H1 (cell line): ENCODE results near the gene DAGLA. TPM values are rescaled to one million over a fixed set of nuclear protein-coding genes. Genes with fewer than 3 reads are reported as not detected.

Experiments
- CTCF ChIA-PET: fragments of 300-600 bp; sonication (Branson Sonifier 250); formaldehyde crosslinking; loops from one replicate; lab custom pipeline; 2021; ENCODE audit not compliant: partially characterized antibody; lab: Charles Lee
- POLR2A ChIA-PET: fragments of 300-600 bp; sonication (Branson Sonifier 250); formaldehyde crosslinking; loops from one replicate; lab custom pipeline; 2021; ENCODE audit warnings: inconsistent platforms; ENCODE audit not compliant: partially characterized antibody; lab: Charles Lee
- DNase-seq, 2 experiments: peaks; one replicate each; pipeline versions ENCODE4 v3.0.0 to v3.0.0-alpha.2; 2010 to 2022; ENCODE audit warnings: low spot score in 2 of 2, low read depth in 1 of 2, mixed read lengths in 1 of 2
- FAIRE-seq: peaks from 2 replicates; lab custom pipeline; 2011; peaks lifted over from hg19 to GRCh38; lab: Jason Lieb, UNC
- H2AFZ ChIP-seq: 2 replicates; pipeline ENCODE4 v1.8.1; 2012; ENCODE audit warnings: low read length, inconsistent platforms
- H2AK5ac ChIP-seq: 2 replicates; pipeline ENCODE4 v1.6.1; 2013; ENCODE audit warnings: low read depth, low read length
- H2BK120ac ChIP-seq: replicated peaks from 2 replicates; pipeline ENCODE3; 2013; ENCODE audit warnings: low read depth, low read length, inconsistent platforms
- H2BK12ac ChIP-seq: 2 replicates; pipeline ENCODE4 v1.6.1; 2013; ENCODE audit warnings: low read depth, low read length
- H2BK15ac ChIP-seq: 2 replicates; pipeline ENCODE4 v1.6.1; 2013; ENCODE audit warnings: low read length
- H2BK20ac ChIP-seq: 2 replicates; pipeline ENCODE4 v1.6.1; 2013; ENCODE audit warnings: low read length
- H2BK5ac ChIP-seq: 2 replicates; pipeline ENCODE4 v1.6.1; 2013; ENCODE audit warnings: low read depth, low read length
- H3K14ac ChIP-seq: 2 replicates; pipeline ENCODE4 v1.6.1; 2013; ENCODE audit warnings: inconsistent platforms; ENCODE audit not compliant: insufficient read length
- H3K18ac ChIP-seq: 2 replicates; pipeline ENCODE4 v1.6.1; 2013; ENCODE audit warnings: low read length; ENCODE audit errors: extremely low read depth
- H3K23ac ChIP-seq: 2 replicates; pipeline ENCODE4 v1.6.1; 2013; ENCODE audit warnings: inconsistent platforms; ENCODE audit not compliant: insufficient read length
- H3K23me2 ChIP-seq: 2 replicates; pipeline ENCODE4 v1.6.1; 2013; ENCODE audit warnings: low read depth, low read length
- H3K27ac ChIP-seq: 2 replicates; pipeline ENCODE4 v1.6.1; 2011; ENCODE audit warnings: low read depth, low read length, inconsistent platforms
- H3K27me3 ChIP-seq, 4 experiments: replicated peaks in 1 of 4; 1 replicate in 1 of 4; 2 replicates in 3 of 4; pipeline versions ENCODE4 v1.6.1 to v1.8.1; 2011 to 2013; ENCODE audit warnings: low read length in 3 of 4, mild to moderate bottlenecking in 3 of 4, inconsistent platforms in 2 of 4, mixed read lengths in 2 of 4, moderate library complexity in 1 of 4; ENCODE audit not compliant: control insufficient read depth in 3 of 4, insufficient read depth in 3 of 4; ENCODE audit errors: extremely low read depth in 1 of 4
- H3K36me3 ChIP-seq, 4 experiments: 2 replicates each; pipeline versions ENCODE4 v1.6.1 to v1.8.1; 2011 to 2013; ENCODE audit warnings: mild to moderate bottlenecking in 4 of 4, low read length in 3 of 4, moderate library complexity in 2 of 4, control low read depth in 1 of 4, inconsistent platforms in 1 of 4; ENCODE audit not compliant: insufficient read depth in 4 of 4, control insufficient read depth in 2 of 4
- H3K4ac ChIP-seq: replicated peaks from 2 replicates; pipeline ENCODE3; 2013; ENCODE audit warnings: low read length, low read depth, mixed read lengths, inconsistent platforms; ENCODE audit not compliant: insufficient read length
- H3K4me1 ChIP-seq, 4 experiments: replicated peaks in 1 of 4; 1 replicate in 1 of 4; 2 replicates in 3 of 4; pipeline versions ENCODE4 v1.6.1 to v1.8.1; 2011 to 2013; ENCODE audit warnings: low read length in 3 of 4, inconsistent platforms in 2 of 4, mixed read lengths in 1 of 4; ENCODE audit not compliant: insufficient read depth in 4 of 4, control insufficient read depth in 3 of 4
- H3K4me2 ChIP-seq, 2 experiments: 2 replicates each; pipeline versions ENCODE4 v1.6.1 to v1.8.1; 2011 to 2013; ENCODE audit warnings: low read depth in 2 of 2, low read length in 2 of 2, control low read depth in 1 of 2, inconsistent platforms in 1 of 2, mild to moderate bottlenecking in 1 of 2; ENCODE audit not compliant: insufficient read depth in 1 of 2
- H3K4me3 ChIP-seq, 4 experiments: fragments of 200-600, 300-600 bp in 1 of 4; sonication (generic), shearing (Covaris generic), sonication (Bioruptor Twin) in 1 of 4; 2 replicates each; pipeline versions ENCODE4 v1.5.1 to v1.8.1; 2011 to 2016; ENCODE audit warnings: low read length in 4 of 4, low read depth in 3 of 4, control low read depth in 2 of 4, inconsistent platforms in 2 of 4, mild to moderate bottlenecking in 2 of 4, mixed read lengths in 1 of 4, moderate library complexity in 1 of 4; ENCODE audit not compliant: insufficient read depth in 2 of 4; ENCODE audit errors: extremely low read depth in 1 of 4
- H3K56ac ChIP-seq: replicated peaks from 2 replicates; pipeline ENCODE3; 2013; ENCODE audit warnings: low read depth, mild to moderate bottlenecking, mixed read lengths, low read length, inconsistent platforms; ENCODE audit not compliant: insufficient read length
- H3K79me1 ChIP-seq: 2 replicates; pipeline ENCODE4 v1.6.1; 2013; ENCODE audit warnings: low read depth, low read length, control low read depth
- H3K79me2 ChIP-seq, 2 experiments: 2 replicates each; pipeline versions ENCODE4 v1.6.1 to v1.8.1; 2012 to 2013; ENCODE audit warnings: low read length in 2 of 2, mild to moderate bottlenecking in 2 of 2, inconsistent platforms in 1 of 2; ENCODE audit not compliant: insufficient read depth in 2 of 2, control insufficient read depth in 1 of 2
- H3K9ac ChIP-seq, 4 experiments: replicated peaks in 1 of 4; 1 replicate in 1 of 4; 2 replicates in 3 of 4; pipeline versions ENCODE4 v1.6.1 to v1.8.1; 2011 to 2013; ENCODE audit warnings: low read depth in 3 of 4, low read length in 3 of 4, control low read depth in 2 of 4, mild to moderate bottlenecking in 2 of 4, moderate library complexity in 2 of 4, inconsistent platforms in 1 of 4; ENCODE audit errors: extremely low read depth in 1 of 4
- H3K9me3 ChIP-seq, 2 experiments: 2 replicates each; pipeline versions ENCODE4 v1.6.1 to v1.8.1; 2012 to 2013; ENCODE audit warnings: mild to moderate bottlenecking in 2 of 2, moderate library complexity in 2 of 2, control low read depth in 1 of 2, inconsistent platforms in 1 of 2, low read depth in 1 of 2, low read length in 1 of 2, mixed read lengths in 1 of 2; ENCODE audit not compliant: insufficient read depth in 2 of 2
- H4K20me1 ChIP-seq, 2 experiments: replicated peaks in 1 of 2; 2 replicates each; pipeline versions ENCODE3 to v1.8.1; 2011 to 2013; ENCODE audit warnings: inconsistent platforms in 2 of 2, low read length in 2 of 2, mild to moderate bottlenecking in 1 of 2; ENCODE audit not compliant: insufficient read depth in 2 of 2, control insufficient read depth in 1 of 2
- H4K5ac ChIP-seq: 2 replicates; pipeline ENCODE4 v1.6.1; 2013; ENCODE audit warnings: low read length, low read depth, mixed read lengths, inconsistent platforms; ENCODE audit not compliant: insufficient read length
- H4K8ac ChIP-seq: 2 replicates; pipeline ENCODE4 v1.8.0; 2013; ENCODE audit warnings: mild to moderate bottlenecking, moderate library complexity, low read length, inconsistent platforms; ENCODE audit not compliant: insufficient read depth; ENCODE audit errors: extremely low read depth
- H4K91ac ChIP-seq: replicated peaks from 2 replicates; pipeline ENCODE3; 2013; ENCODE audit warnings: low read length, mixed read lengths, inconsistent platforms; ENCODE audit not compliant: insufficient read length
- ATF2 ChIP-seq: IDR thresholded peaks from 2 replicates; pipeline ENCODE4 v1.6.1; 2012; ENCODE audit warnings: low read length, inconsistent platforms
- CBX5 ChIP-seq: fragments of 300-800, 300-1000 bp; sonication (generic); IDR thresholded peaks from 2 replicates; pipeline ENCODE4 v1.7.1; 2016; ENCODE audit warnings: antibody characterized with exemption, low read length, low read depth
- CBX8 ChIP-seq: fragments of 300-800, 300-1000 bp; sonication (generic); IDR thresholded peaks from 2 replicates; pipeline ENCODE4 v1.7.1; 2016; ENCODE audit warnings: low read depth, low read length, borderline replicate concordance
- FOSL1 ChIP-seq: IDR thresholded peaks from 2 replicates; pipeline ENCODE4 v1.6.1; 2011; ENCODE audit warnings: mild to moderate bottlenecking, low read depth, low read length, moderate library complexity; ENCODE audit not compliant: insufficient read depth
- GTF2F1 ChIP-seq: IDR thresholded peaks from 2 replicates; pipeline ENCODE4 v1.6.1; 2012; ENCODE audit warnings: low read depth, low read length, improper control_type of control experiment, borderline replicate concordance
- JUND ChIP-seq: IDR thresholded peaks from 2 replicates; pipeline ENCODE4 v1.6.1; 2011; ENCODE audit warnings: mild to moderate bottlenecking, improper control_type of control experiment, low read length
- KDM1A ChIP-seq: fragments of 200-600, 300-600 bp; sonication (generic); IDR thresholded peaks from 2 replicates; pipeline ENCODE4 v1.7.1; 2016; ENCODE audit warnings: mild to moderate bottlenecking, low read length, borderline replicate concordance
- POLR2A ChIP-seq, 2 experiments: IDR thresholded peaks; 1 replicate in 1 of 2; 2 replicates in 1 of 2; pipeline ENCODE4 v1.6.1; 2011; ENCODE audit warnings: low read depth in 2 of 2, low read length in 2 of 2, mild to moderate bottlenecking in 2 of 2; ENCODE audit errors: control extremely low read depth in 1 of 2
- POLR2AphosphoS5 ChIP-seq: IDR thresholded peaks from 2 replicates; pipeline ENCODE4 v1.6.1; 2011; ENCODE audit warnings: low read depth, low read length
- RBBP5 ChIP-seq: IDR thresholded peaks from 2 replicates; pipeline ENCODE4 v1.7.1; 2012; ENCODE audit warnings: low read depth, mild to moderate bottlenecking, inconsistent platforms, low read length, moderate library complexity, borderline replicate concordance
- RFX5 ChIP-seq: IDR thresholded peaks from 2 replicates; pipeline ENCODE4 v1.6.1; 2011; ENCODE audit warnings: low read depth, low read length, improper control_type of control experiment, borderline replicate concordance
- RNF2 ChIP-seq: fragments of 200-900, 300-1000 bp; sonication (generic); IDR thresholded peaks from 2 replicates; pipeline ENCODE4 v1.7.1; 2016; ENCODE audit warnings: borderline replicate concordance, low read depth, mild to moderate bottlenecking, antibody characterized with exemption, low read length; ENCODE audit not compliant: poor library complexity, severe bottlenecking; ENCODE audit errors: missing control alignments
- WGBS, 2 experiments: shearing (Covaris generic) in 1 of 2; methylation state at CpG; one replicate each; pipeline versions ENCODE4 v1.1.6 to v1.1.7; 2013 to 2015; ENCODE audit warnings: low lambda C conversion rate in 2 of 2, mixed read lengths in 2 of 2, inconsistent platforms in 1 of 2, low coverage in 1 of 2, missing lambda C conversion rate in 1 of 2; ENCODE audit not compliant: insufficient replicate concordance in 2 of 2, insufficient coverage in 1 of 2, insufficient read length in 1 of 2; ENCODE audit errors: extremely low coverage in 1 of 2, missing lambda C conversion rate in 1 of 2; 5-methylcytosine and 5-hydroxymethylcytosine counted together
- polyA plus RNA-seq, 7 experiments: library from polyadenylated mRNA; depleted of rRNA in 3 of 7; stranded (reverse) in 5 of 7; unstranded in 2 of 7; fragments of >200 nt in 5 of 7; fragments of 200-250 nt in 2 of 7; gene quantifications; 1 replicate in 5 of 7; 2 replicates in 1 of 7; 4 replicates in 1 of 7; pipeline versions ENCODE4 v1.2.1 to v1.2.3, GENCODE V29; 2011 to 2013; ENCODE audit warnings: missing spikeins in 2 of 7, mixed read lengths in 2 of 7
- total RNA-seq: library from RNA; stranded (reverse); fragmentation: NEBNext Ultra II Directional; extraction: Animal tissue kit (Norgen Biotek cat#: 25700); gene quantifications from 2 replicates; pipeline ENCODE4 v1.2.1, GENCODE V29; 2021

The DAGLA gene
- total and polyA plus RNA-seq, 2 of the 8 experiments (the other 6 are each of a cell fraction or from before 2014, with no cell fraction given): 3.6 to 6.6 TPM

- POLR2A ChIA-PET: interaction anchor here (1.5 to 2.0 kb wide), 5 partner anchors 11 to 53 kb away, joined by 3 to 10 read pairs (median 6); partner anchors contain the start of genes FEN1 and TMEM258
- DNase-seq: no peak
- Histone ChIP-seq H4K8ac (no peak overlapping the region; the same call in 1 of the 2 replicates), H3K4me3 (no peak overlapping the region), H3K4ac (no peak overlapping the region), H3K79me1 (no peaks in the 10 kb centered on the region), H4K20me1 (peaks cover 0 to 1% of the 10 kb centered on the region in 2 experiments), H3K27ac (no peak overlapping the region), H3K14ac (no peak overlapping the region), H4K91ac (no peak overlapping the region), H3K36me3 (no peaks in the 10 kb centered on the region), H4K5ac (no peak overlapping the region), H3K18ac (no peak overlapping the region), H3K4me2 (no peak overlapping the region; a peak in 1 of 4 replicates), H3K27me3 (peaks cover 4 to 21% (median 16%) of the 10 kb centered on the region in 4 experiments), H3K9ac (no peak overlapping the region), H2AFZ (no peak overlapping the region), H2BK5ac (no peak overlapping the region), H2BK20ac (no peak overlapping the region), H2BK12ac (peak overlapping the region; percentile 39; the same call in 1 of the 2 replicates), H2AK5ac (no peak overlapping the region), H3K9me3 (no peaks in the 10 kb centered on the region), H3K23me2 (no peaks in the 10 kb centered on the region; the same call in 1 of the 2 replicates), H3K79me2 (no peaks in the 10 kb centered on the region), H3K4me1 (peaks cover 6 to 26% (median 21%) of the 10 kb centered on the region in 4 experiments), H2BK15ac (0 out of 2 replicates have a peak overlapping the region, but pooled peaks have one; percentile 53), H2BK120ac (no peak overlapping the region), H3K23ac (no peak overlapping the region), H3K56ac (no peak overlapping the region)
- 85% methylated on average over 5 of the region's 5 CpGs; no CpG with 5 or more reads in 1 of the 2 experiments for WGBS, 2 experiments
- CTCF ChIA-PET: interaction anchor here (0.7 to 6.0 kb wide), 10 partner anchors 9 to 210 kb away, joined by 3 to 48 read pairs (median 7); partner anchors contain the start of genes FEN1 and TMEM258
- FAIRE-seq: no peak
- no peak for TF ChIP-seq KDM1A
- no peak for TF ChIP-seq POLR2AphosphoS5
- TF ChIP-seq CBX5: no peak
- TF ChIP-seq CBX8: no peak
- no peak for TF ChIP-seq POLR2A (IDR thresholded peaks at IDR 0.05; ENCODE audit: control extremely low read depth in 1 of 2, low read depth in 2 of 2, low read length in 2 of 2)
- no peak for TF ChIP-seq RBBP5
- TF ChIP-seq FOSL1: no peak
- TF ChIP-seq GTF2F1: no peak
- TF ChIP-seq RFX5: no peak
- no peak for TF ChIP-seq RNF2
- TF ChIP-seq JUND: no peak
- TF ChIP-seq ATF2: no peak
Measured at GRCh38 chr11:61753672-61754071, 73.5 kb downstream of the DAGLA start.
